Rectal smooth muscle tissue (tissue), 1 donor: ENCODE data around the gene ZNF625.

Source experiments
- H3K27ac ChIP-seq: one replicate; pipeline ENCODE4 v1.7.0; 2013; ENCODE audit warnings: low read depth, low read length, inconsistent platforms
- H3K27me3 ChIP-seq: one replicate; pipeline ENCODE4 v1.7.0; 2013; ENCODE audit warnings: low read length; ENCODE audit not compliant: control insufficient read depth, insufficient read depth
- H3K36me3 ChIP-seq: one replicate; pipeline ENCODE4 v1.7.0; 2013; ENCODE audit warnings: low read length; ENCODE audit not compliant: control insufficient read depth, insufficient read depth
- H3K4me1 ChIP-seq: one replicate; pipeline ENCODE4 v1.7.0; 2013; ENCODE audit warnings: low read length; ENCODE audit not compliant: control insufficient read depth, insufficient read depth
- H3K4me3 ChIP-seq: one replicate; pipeline ENCODE4 v1.7.0; 2013; ENCODE audit warnings: low read length
- H3K9ac ChIP-seq: one replicate; pipeline ENCODE4 v1.7.0; 2013; ENCODE audit warnings: low read length

The ZNF625 gene

GRCh38 chr19:12156223-12157058 lies at the start of gene ZNF625:
Gene ZNF625, minus strand, starts transcription at chr19:12156734. Its CDS starts 176 bp downstream, at chr19:12156558.
- Histone ChIP-seq H3K4me1 (peaks cover 4% of the 10 kb centered on the region), H3K4me3 (peak within 1 kb of the TSS; percentile 87), H3K27me3 (no peaks in the 10 kb centered on the region), H3K9ac (peak within 1 kb of the TSS; percentile 73), H3K36me3 (no peaks in the 10 kb centered on the region), H3K27ac (peak within 1 kb of the TSS; percentile 82)

- no peak overlapping the region for H3K27ac ChIP-seq
- H3K9ac ChIP-seq = no peak overlapping the region
- no peaks in the 10 kb centered on the region for H3K36me3 ChIP-seq
Measured at GRCh38 chr19:12205296-12205695, 48.8 kb upstream of the ZNF625 start.

DNA sequence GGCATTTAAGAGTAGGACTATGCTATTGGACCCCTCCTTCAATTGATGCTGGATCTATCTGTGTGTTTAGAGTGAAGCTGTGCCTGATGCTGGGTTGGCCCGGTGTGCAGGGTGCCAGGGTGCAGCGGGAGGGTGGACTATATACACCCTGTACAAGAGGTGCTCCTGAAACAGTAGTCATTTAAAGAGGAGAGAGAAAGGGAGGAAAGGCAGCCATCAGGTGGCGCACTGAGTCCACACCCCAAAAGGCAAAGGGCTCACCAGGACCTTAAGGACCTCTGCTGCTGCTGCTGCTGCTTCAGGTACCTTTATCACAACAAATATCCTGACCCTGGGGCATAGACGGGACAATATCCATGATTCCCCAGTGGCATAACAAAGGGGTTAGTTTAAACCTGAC lies 45.7 kb upstream of the ZNF625 start:
- Histone ChIP-seq H3K4me1 (no peaks in the 10 kb centered on the region), H3K27me3 (no peaks in the 10 kb centered on the region), H3K9ac (no peak overlapping the region), H3K36me3 (no peaks in the 10 kb centered on the region), H3K4me3 (no peak overlapping the region), H3K27ac (no peak overlapping the region)

More at GRCh38 chr19:12205296-12205695, 48.8 kb upstream of the ZNF625 start:
- H3K27me3 ChIP-seq = no peaks in the 10 kb centered on the region
- H3K4me1 ChIP-seq = no peaks in the 10 kb centered on the region
- no peak overlapping the region for H3K4me3 ChIP-seq

DNA sequence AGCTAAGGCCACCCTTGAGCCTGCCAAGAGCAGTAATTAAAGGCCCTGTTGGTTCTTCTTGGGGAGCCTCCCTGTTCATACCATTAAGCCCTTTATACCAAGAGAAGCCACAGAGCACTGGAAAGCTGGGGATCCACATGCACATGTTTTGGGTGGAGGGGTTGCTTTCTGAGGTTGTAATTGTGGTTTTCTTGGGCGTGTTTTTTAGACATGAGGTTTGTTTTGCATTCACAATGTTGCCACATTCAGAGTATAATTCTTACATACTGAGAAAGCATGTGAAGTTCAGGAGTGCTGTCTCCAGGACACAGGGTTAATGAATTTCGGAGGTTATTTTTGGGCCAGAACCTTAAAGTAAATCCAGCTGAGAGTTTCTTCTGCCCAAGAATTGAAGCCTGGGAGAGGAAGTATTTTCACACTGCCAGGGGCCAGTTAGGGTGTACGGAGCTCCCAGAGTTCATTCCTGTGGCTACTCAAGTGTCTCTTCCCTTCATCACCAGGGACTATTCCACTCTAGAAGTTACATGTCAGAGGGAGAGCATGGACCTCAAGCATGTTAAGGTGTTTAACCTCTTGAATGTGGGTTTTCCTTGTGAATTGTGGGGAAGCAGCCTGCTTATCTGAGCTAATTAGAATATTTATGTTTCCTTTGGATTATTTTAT lies 43.4 kb upstream of the ZNF625 start:
- no peak overlapping the region for H3K9ac ChIP-seq
- no peaks in the 10 kb centered on the region for H3K27me3 ChIP-seq
- no peaks in the 10 kb centered on the region for H3K36me3 ChIP-seq
- peaks cover 4% of the 10 kb centered on the region for H3K4me1 ChIP-seq
- H3K4me3 ChIP-seq = no peak overlapping the region
- H3K27ac ChIP-seq = no peak overlapping the region

- no peaks in the 10 kb centered on the region for H3K36me3 ChIP-seq
- no peaks in the 10 kb centered on the region for H3K27me3 ChIP-seq
- no peak overlapping the region for H3K9ac ChIP-seq
- H3K4me3 ChIP-seq = no peak overlapping the region
- no peak overlapping the region for H3K27ac ChIP-seq
- H3K4me1 ChIP-seq = peaks cover 4% of the 10 kb centered on the region
Measured at GRCh38 chr19:12198136-12198535, 41.6 kb upstream of the ZNF625 start.

DNA sequence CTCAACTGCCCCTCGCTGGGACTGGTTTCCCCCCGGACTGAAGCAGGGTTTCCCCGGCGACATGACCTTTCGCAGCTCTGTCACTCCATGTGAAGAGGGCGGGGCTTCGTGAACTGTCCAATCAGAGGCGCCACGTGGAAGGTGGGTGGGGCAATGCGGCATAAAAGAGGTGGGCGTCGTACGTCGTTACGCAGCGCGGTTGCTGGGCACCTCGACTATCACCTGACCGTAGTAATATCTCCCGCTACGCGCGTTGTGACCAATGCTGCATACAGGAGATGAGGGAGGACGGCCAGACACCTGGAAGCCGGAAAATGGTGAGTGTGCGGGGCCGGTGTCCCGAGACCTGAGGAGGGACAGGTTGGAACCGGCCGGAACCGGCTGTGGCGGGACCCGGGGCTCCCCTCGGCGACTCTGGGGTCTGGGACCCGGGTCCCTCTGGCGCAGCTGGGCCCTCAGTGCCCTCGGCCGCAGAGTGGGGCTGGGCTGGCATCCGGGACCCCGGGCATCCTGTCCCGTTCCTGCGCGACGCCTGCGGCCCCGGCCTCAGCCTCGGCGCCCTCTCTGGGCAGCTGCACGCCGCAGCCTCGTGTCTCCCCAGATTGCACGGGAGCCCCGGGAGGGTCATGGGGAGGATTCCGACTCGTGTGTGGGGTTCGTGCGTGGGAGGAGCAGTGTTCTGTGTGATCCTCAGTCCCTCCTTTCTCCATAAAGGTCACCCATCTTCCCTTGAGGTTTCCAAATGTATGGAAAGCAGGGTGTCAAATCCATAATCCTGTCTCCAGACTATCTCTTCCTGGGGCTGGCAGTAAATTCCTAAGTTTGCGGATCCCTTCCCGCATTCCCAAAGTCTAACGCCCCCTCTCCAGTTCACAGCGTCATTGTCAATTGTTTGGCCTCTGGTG lies 38.5 kb upstream of the ZNF625 start:
- Histone ChIP-seq H3K4me1 (peaks cover 4% of the 10 kb centered on the region), H3K4me3 (peak overlapping the region; percentile 85), H3K27ac (peak overlapping the region; percentile 75), H3K27me3 (no peaks in the 10 kb centered on the region), H3K36me3 (peaks cover 3% of the 10 kb centered on the region), H3K9ac (no peak overlapping the region)

DNA sequence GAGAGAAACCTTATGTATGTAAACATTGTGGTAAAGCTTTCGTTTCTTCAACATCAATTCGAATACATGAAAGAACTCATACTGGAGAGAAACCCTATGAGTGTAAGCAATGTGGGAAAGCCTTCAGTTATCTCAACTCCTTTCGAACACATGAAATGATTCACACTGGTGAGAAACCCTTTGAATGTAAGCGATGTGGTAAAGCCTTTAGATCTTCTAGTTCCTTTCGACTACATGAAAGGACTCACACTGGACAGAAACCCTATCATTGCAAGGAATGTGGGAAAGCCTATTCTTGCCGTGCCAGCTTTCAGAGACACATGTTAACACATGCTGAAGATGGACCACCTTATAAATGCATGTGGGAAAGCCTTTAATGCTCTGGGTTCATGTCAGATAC lies 31.1 kb upstream of the ZNF625 start:
- no peak overlapping the region for H3K9ac ChIP-seq
- H3K36me3 ChIP-seq = peaks cover 37% of the 10 kb centered on the region

DNA sequence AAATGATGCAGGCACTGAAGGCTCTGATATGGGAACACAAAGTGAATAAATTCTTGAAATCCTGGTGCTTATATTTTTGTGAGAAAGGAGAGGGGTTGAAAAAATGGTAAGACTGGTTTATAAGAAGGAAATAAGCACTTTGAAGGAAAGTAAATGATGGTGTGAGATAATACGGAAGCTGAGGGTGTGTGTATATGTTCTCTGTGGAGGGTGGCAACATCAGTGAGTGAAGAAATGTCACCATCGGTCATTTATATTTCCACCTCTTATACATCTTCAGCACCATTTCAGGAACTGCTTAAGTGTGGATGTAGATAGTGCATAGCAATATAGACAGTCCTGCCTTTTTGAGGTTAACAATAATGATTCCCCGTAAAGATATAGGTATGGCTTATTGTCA lies 23.8 kb upstream of the ZNF625 start:
- Histone ChIP-seq H3K4me1 (no peaks in the 10 kb centered on the region), H3K27ac (no peak overlapping the region), H3K4me3 (no peak overlapping the region), H3K9ac (no peak overlapping the region), H3K36me3 (peaks cover 8% of the 10 kb centered on the region), H3K27me3 (no peaks in the 10 kb centered on the region)

More for the DNA sequence above, 31.1 kb upstream of the ZNF625 start:
- peak overlapping the region; percentile 11 for H3K4me3 ChIP-seq
- H3K27ac ChIP-seq = no peak overlapping the region
- H3K27me3 ChIP-seq = no peaks in the 10 kb centered on the region
- H3K4me1 ChIP-seq = no peaks in the 10 kb centered on the region

- H3K27ac ChIP-seq = no peak overlapping the region
- no peaks in the 10 kb centered on the region for H3K27me3 ChIP-seq
- H3K9ac ChIP-seq = no peak overlapping the region
- no peak overlapping the region for H3K4me3 ChIP-seq
- peaks cover 10% of the 10 kb centered on the region for H3K4me1 ChIP-seq
- H3K36me3 ChIP-seq = no peaks in the 10 kb centered on the region
Measured at GRCh38 chr19:12166626-12167025, 10.1 kb upstream of the ZNF625 start.

DNA sequence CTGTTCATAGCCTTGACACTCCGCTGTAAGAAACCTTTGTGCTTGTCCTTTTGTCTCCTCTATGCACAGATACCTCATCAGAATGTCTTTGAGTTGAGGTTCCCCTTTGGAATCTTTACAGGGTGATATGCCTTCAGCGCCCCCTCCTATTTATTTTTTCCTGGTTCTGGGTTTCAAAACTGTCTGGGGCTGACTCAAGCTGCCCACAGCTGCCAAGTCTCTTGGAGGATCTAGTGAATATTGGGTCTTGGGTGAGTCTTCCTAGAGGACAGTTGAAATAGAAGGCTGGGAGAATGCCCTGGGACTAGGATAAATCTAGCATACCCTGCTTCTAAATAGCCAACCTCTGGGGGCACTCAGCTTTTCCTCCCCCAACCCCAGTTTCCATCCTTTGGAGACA lies 7.3 kb upstream of the ZNF625 start:
- Histone ChIP-seq H3K9ac (peak overlapping the region; percentile 89), H3K27ac (peak overlapping the region; percentile 86), H3K4me3 (peak overlapping the region; percentile 94), H3K36me3 (no peaks in the 10 kb centered on the region), H3K4me1 (peaks cover 8% of the 10 kb centered on the region), H3K27me3 (no peaks in the 10 kb centered on the region)

- Histone ChIP-seq H3K27ac (peak within 1 kb of the TSS; percentile 86), H3K36me3 (no peaks in the 10 kb centered on the region), H3K27me3 (no peaks in the 10 kb centered on the region), H3K4me1 (peaks cover 8% of the 10 kb centered on the region), H3K4me3 (peak within 1 kb of the TSS; percentile 94), H3K9ac (peak within 1 kb of the TSS; percentile 89)
Measured at GRCh38 chr19:12162882-12163806, 6.6 kb upstream of the ZNF625 start, which contains the start of gene ZNF136. Gene ZNF136, plus strand, starts transcription at chr19:12163096. Its CDS starts 108 bp downstream, at chr19:12163204.
